Coronary artery (tissue), 2 donors: ENCODE data around the gene SLC37A2.

ENCODE experiments used
- DNase-seq: peaks from one replicate; pipeline ENCODE4 v3.0.0-alpha.2; 2017; ENCODE audit warnings: low spot score
- H3K27ac ChIP-seq, 2 donors: fragments of 200-600 bp; sonication (generic); one replicate each; pipeline ENCODE4 v1.5.1; 2016 to 2019
- H3K4me3 ChIP-seq: fragments of 200-600 bp; sonication (generic); 2 replicates; pipeline ENCODE4 v1.5.1; 2016; ENCODE audit warnings: mild to moderate bottlenecking, moderate library complexity
- CTCF ChIP-seq: fragments of 200-600 bp; sonication (generic); IDR thresholded peaks from one replicate; pipeline ENCODE4 v1.5.1; 2019; ENCODE audit warnings: antibody characterized with exemption

Gene SLC37A2

GRCh38 chr11:125079151-125079877 lies 16.2 kb downstream of the SLC37A2 start:
- Histone ChIP-seq H3K4me3 (no peak overlapping the region), H3K27ac (no peak overlapping the region)
- no peak for DNase-seq
- TF ChIP-seq CTCF = no peak

GRCh38 chr11:125079878-125080530 lies 16.9 kb downstream of the SLC37A2 start:
- no peak for DNase-seq
- no peak overlapping the region for H3K4me3 ChIP-seq
- no peak overlapping the region for H3K27ac ChIP-seq
- TF ChIP-seq CTCF = no peak

- no peak for DNase-seq
- no peak overlapping the region for H3K4me3 ChIP-seq
- no peak overlapping the region for H3K27ac ChIP-seq
- no peak for TF ChIP-seq CTCF
These were observed 17.4 kb downstream of the SLC37A2 start for GRCh38 chr11:125080531-125080911.

- TF ChIP-seq CTCF = no peak
- Histone ChIP-seq H3K4me3 (no peak overlapping the region), H3K27ac (no peak overlapping the region)
- DNase-seq = no peak
These were observed 18.1 kb downstream of the SLC37A2 start for GRCh38 chr11:125081098-125081798.

- Histone ChIP-seq H3K4me3 (no peak overlapping the region), H3K27ac (no peak overlapping the region)
- DNase-seq = no peak
- no peak for TF ChIP-seq CTCF
These were observed 18.9 kb downstream of the SLC37A2 start for GRCh38 chr11:125082040-125082439.

- Histone ChIP-seq H3K4me3 (no peak overlapping the region), H3K27ac (no peak overlapping the region)
- TF ChIP-seq CTCF = no peak
- DNase-seq = no peak
These were observed 19.7 kb downstream of the SLC37A2 start for GRCh38 chr11:125082611-125083311.
